Breast epithelium (tissue), 3 donors: ENCODE measurements around the gene ANKZF1.

Experiments
- POLR2A ChIP-seq: fragments of 450-650 bp; IDR thresholded peaks from one replicate; pipeline ENCODE4 v1.6.1; 2016; ENCODE audit warnings: antibody characterized with exemption, mild to moderate bottlenecking, moderate library complexity
- POLR2AphosphoS5 ChIP-seq, 3 donors: sonication (generic); formaldehyde crosslinking; IDR thresholded peaks; one replicate each; pipeline ENCODE4 v1.6.1; 2017; ENCODE audit warnings: antibody characterized with exemption in 3 of 3
- TF ChIP-seq, protein P1 (sequence below), 3 donors: fragments of 450-650 bp; IDR thresholded peaks; one replicate each; pipeline ENCODE4 v1.5.1; 2016 to 2017; ENCODE audit warnings: antibody characterized with exemption in 3 of 3, mild to moderate bottlenecking in 3 of 3, moderate library complexity in 3 of 3

DNA sequence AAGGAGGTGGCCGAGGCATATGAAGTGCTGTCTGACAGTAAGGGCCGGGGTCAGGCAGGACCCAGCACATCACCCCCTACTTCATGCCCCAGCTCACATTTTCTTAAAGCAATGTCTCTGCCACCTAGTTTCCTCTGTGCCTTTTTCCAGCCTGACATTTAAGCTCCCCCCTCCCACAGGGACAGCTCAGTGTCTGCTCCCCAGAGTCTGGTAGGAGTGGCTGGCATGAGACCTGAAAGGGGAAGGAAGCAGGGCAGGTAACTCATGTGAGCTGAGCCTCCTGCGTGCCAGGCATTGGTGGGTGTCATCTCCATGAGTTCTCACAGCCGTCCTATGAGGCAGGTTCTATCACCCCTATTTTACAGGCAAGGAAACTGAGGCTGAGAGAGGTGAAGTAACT, 51.0 kb downstream of the ANKZF1 start:
- TF ChIP-seq, protein P1, sequence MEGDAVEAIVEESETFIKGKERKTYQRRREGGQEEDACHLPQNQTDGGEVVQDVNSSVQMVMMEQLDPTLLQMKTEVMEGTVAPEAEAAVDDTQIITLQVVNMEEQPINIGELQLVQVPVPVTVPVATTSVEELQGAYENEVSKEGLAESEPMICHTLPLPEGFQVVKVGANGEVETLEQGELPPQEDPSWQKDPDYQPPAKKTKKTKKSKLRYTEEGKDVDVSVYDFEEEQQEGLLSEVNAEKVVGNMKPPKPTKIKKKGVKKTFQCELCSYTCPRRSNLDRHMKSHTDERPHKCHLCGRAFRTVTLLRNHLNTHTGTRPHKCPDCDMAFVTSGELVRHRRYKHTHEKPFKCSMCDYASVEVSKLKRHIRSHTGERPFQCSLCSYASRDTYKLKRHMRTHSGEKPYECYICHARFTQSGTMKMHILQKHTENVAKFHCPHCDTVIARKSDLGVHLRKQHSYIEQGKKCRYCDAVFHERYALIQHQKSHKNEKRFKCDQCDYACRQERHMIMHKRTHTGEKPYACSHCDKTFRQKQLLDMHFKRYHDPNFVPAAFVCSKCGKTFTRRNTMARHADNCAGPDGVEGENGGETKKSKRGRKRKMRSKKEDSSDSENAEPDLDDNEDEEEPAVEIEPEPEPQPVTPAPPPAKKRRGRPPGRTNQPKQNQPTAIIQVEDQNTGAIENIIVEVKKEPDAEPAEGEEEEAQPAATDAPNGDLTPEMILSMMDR (IDR thresholded peaks at IDR 0.05), result no peak
- TF ChIP-seq POLR2A (no peak), POLR2AphosphoS5 (IDR thresholded peaks at IDR 0.05) (no peak)
